Measurements from ENCODE around the gene ANTXR1.

The ANTXR1 gene

DNA sequence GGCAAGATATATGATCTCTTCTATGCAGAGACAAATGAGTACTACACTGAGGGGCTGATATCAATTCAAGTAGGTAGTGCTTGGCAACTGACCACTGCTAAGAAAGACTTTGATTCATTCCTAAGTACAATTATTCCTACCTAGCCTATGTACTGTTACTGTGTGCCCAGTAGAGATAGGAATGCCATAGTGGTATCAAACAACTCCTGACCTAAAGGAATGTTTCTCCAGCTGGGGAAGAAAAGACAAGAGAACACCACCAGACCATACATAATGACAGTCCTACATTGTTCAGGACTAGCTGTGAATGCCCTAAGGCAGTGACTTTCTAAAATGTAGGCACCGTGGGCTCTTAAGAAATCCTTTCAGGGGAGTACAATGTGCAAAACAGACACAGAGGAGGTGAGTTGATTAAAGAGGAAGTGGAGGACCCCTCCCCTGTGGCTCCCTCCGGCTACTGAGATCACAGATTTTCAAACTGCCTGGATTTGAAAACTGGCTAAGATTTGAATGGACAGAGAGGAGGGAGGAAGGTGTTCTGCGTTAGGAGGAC, 89.1 kb downstream of the ANTXR1 start:
- no peak overlapping the region for H3K4me3 ChIP-seq (replicated peaks in 1 of 2; ENCODE audit: low read depth in 2 of 2, low read length in 2 of 2)
- TF ChIP-seq, protein P1, sequence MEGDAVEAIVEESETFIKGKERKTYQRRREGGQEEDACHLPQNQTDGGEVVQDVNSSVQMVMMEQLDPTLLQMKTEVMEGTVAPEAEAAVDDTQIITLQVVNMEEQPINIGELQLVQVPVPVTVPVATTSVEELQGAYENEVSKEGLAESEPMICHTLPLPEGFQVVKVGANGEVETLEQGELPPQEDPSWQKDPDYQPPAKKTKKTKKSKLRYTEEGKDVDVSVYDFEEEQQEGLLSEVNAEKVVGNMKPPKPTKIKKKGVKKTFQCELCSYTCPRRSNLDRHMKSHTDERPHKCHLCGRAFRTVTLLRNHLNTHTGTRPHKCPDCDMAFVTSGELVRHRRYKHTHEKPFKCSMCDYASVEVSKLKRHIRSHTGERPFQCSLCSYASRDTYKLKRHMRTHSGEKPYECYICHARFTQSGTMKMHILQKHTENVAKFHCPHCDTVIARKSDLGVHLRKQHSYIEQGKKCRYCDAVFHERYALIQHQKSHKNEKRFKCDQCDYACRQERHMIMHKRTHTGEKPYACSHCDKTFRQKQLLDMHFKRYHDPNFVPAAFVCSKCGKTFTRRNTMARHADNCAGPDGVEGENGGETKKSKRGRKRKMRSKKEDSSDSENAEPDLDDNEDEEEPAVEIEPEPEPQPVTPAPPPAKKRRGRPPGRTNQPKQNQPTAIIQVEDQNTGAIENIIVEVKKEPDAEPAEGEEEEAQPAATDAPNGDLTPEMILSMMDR (IDR thresholded peaks at IDR 0.05; ENCODE audit: low read depth, low read length), result no peak
- DNase-seq (ENCODE audit: low read depth in 2 of 2), result no peak

DNA sequence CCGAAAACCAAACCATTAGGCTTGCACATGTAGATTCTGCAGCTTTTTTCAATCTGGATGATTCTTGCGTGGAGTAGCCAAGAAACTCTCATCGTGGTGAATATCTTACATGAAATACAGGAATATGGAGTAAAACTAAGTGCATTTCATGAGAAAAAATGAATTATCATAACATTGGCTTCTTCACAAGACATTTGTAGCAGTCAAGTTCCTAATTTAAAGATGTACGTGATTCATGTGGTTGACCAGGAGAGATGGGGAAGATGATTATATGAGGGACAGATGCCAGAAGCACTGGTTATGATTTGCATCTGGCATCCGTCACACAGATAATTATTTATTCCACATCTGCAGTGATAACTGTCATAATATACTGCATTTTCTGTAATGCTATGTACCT, 90.4 kb downstream of the ANTXR1 start:
- no peak for DNase-seq (ENCODE audit: low read depth in 2 of 2)
- TF ChIP-seq, protein P1 (IDR thresholded peaks at IDR 0.05; ENCODE audit: low read depth, low read length), result no peak
- no peak overlapping the region for H3K4me3 ChIP-seq (replicated peaks in 1 of 2; ENCODE audit: low read depth in 2 of 2, low read length in 2 of 2)

DNA sequence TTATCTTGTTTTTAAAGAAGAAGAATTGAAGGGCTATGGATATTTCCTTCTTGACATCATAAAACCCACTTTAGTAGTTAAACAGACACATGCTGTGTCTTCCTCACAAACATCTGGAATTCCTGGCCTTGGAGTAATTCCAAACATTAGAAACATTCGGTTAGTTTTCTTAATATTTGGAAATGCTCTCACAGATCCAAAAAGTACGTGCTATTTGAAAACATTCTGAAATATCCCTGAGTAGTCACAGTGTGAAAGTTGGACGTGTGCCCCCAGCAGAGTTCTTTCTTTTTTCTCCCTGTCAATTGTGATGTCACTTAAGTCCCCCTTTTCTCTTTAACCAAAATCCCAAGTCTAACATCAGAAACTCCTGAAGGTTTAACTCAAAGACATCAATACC, 91.3 kb downstream of the ANTXR1 start:
- TF ChIP-seq, protein P1 (IDR thresholded peaks at IDR 0.05; ENCODE audit: low read depth, low read length), result no peak
- no peak for DNase-seq (ENCODE audit: low read depth in 2 of 2)
- no peak overlapping the region for H3K4me3 ChIP-seq (replicated peaks in 1 of 2; ENCODE audit: low read depth in 2 of 2, low read length in 2 of 2)

DNA sequence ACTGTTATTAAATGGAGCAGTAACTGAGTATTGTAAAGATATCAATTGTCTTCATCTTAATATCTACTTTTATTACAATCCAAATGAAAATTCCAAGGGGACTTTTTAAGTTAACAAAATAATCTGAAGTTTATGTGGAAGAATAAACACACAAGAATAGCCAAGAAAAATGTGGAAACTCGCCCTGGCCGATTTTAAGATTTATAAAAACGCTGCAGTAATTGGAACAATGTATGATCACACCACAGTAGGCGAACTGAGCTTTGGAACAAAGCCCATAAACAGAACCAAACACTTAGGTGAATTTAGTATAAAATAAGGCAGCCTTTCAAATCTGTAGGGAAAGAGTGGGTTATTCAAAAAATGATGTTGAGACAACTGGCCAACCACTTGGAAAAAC, 96.3 kb downstream of the ANTXR1 start:
- no peak for DNase-seq (ENCODE audit: low read depth in 2 of 2)
- no peak overlapping the region for H3K4me3 ChIP-seq (replicated peaks in 1 of 2; ENCODE audit: low read depth in 2 of 2, low read length in 2 of 2)
- TF ChIP-seq, protein P1 (IDR thresholded peaks at IDR 0.05; ENCODE audit: low read depth, low read length), result no peak

DNA sequence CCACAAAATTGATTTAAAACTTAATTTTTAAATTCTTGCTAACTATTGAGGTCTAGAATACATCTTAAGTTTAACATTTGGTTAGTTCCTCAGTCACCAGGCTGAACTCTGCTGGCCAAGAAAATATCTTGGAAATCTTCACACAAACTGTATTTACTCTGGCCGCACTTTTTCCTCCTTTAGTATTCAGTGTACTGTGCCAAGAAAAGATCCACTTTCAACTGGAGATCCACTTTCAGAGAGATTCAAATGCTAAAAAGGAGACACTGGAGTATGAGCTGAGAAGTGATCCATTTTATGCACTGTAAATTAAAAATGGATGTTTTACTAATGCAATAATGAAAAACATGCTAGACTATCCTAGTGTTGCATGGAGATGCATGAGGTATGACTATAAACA, 98.1 kb downstream of the ANTXR1 start:
- H3K4me3 ChIP-seq (replicated peaks in 1 of 2; ENCODE audit: low read depth in 2 of 2, low read length in 2 of 2), result no peak overlapping the region
- TF ChIP-seq, protein P1 (IDR thresholded peaks at IDR 0.05; ENCODE audit: low read depth, low read length), result no peak
- DNase-seq (ENCODE audit: low read depth in 2 of 2), result no peak

DNA sequence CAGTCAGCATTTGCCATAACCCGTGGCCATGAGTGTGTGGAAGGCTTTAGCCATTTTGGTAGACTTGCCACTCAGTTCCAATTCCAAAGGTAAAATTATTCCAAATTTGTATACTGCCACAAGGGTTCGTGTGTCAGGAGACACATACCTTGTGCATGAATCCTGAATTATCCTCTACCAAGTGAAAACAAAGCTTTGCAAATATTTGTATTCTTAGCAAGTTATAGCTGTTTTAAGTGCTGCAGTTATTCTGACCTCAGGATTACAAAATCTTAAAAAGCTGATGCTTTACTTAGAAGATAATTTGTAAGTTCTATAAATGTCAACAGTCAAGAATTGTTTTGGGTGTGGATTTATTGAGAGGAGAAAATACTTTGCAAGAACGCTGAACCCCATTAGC, 100.6 kb downstream of the ANTXR1 start:
- H3K4me3 ChIP-seq (replicated peaks in 1 of 2; ENCODE audit: low read depth in 2 of 2, low read length in 2 of 2), result no peak overlapping the region
- TF ChIP-seq, protein P1 (IDR thresholded peaks at IDR 0.05; ENCODE audit: low read depth, low read length), result no peak
- DNase-seq (ENCODE audit: low read depth in 2 of 2), result peak in 1 of 2 donors; percentile 36

DNA sequence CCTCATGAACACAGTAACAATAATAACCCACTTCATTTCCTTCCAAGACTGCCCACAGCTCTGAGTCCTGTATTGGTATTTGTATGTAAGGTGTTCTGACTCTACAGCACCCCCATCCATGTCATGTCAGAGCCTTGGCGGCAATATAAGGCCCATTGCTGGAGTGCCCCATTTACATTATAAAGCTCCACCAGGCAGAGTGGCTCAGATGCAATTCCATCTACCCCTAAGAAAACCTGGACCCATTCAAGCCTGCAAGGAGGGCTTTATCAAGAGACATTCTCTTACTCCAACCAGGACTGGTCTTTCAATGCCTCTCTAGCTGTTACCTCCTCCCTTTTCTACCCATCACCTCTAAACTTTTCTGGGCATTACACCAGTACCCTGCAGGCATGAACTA, 101.6 kb downstream of the ANTXR1 start:
- H3K4me3 ChIP-seq (replicated peaks in 1 of 2; ENCODE audit: low read depth in 2 of 2, low read length in 2 of 2), result no peak overlapping the region
- no peak for DNase-seq (ENCODE audit: low read depth in 2 of 2)
- TF ChIP-seq, protein P1 (IDR thresholded peaks at IDR 0.05; ENCODE audit: low read depth, low read length), result no peak
